Ramos (cell line): ENCODE results near the gene ATP1A2.

Source experiments
- in situ Hi-C: fragments of 300-500 bp; cut with MboI; formaldehyde crosslinking; loops from one replicate; pipeline ENCODE4 v1.14.3; 2022; ENCODE audit warnings: low sequenced_read_pairs; ENCODE audit not compliant: unreplicated experiment

The ATP1A2 gene

DNA sequence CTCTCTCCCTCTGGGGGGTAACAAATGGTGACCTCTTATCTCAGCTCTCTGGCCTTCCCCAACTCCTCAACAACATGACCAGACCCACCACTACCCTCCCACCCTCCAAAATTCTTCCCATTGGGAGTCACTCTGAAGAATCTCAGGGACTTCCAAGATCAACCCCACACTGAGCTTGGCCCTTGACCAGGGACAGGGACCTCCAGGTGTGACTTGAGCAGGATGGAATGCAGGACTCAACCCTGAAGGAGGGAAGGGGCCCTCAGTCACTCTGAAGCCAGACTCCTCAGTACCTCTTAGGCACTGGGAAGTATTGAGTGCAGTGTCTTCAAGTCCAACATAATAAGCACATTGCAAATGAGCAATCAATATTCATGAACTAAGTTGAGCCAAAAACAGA, 76.7 kb downstream of the ATP1A2 start:
- in situ Hi-C loops, result loop anchor here (5.0 to 10.0 kb wide), 3 partner anchors 100 to 423 kb away; no protein-coding TSS in a partner anchor
